ENCODE results near the gene YWHAE. TPM values are rescaled to one million over a fixed set of nuclear protein-coding genes. Genes with fewer than 3 reads are reported as not detected.

YWHAE gene
- total and polyA plus RNA-seq, 9 of the 15 experiments (the other 6 are each of a cell fraction or from before 2014, with no cell fraction given) = 184 to 727 (median 448) TPM

GRCh38 chr17:1324201-1324771 is 75.7 kb downstream of the YWHAE start (continued):
- TF ChIP-seq ZNF384 (IDR thresholded peaks at IDR 0.05; ENCODE audit: low read depth, low read length) = no peak
- TF ChIP-seq PHTF2 (CRISPR knock-in tag; IDR thresholded peaks at IDR 0.05) = no peak
- TF ChIP-seq ZNF668 (CRISPR knock-in tag; IDR thresholded peaks at IDR 0.05) = no peak
- TF ChIP-seq, protein P1, sequence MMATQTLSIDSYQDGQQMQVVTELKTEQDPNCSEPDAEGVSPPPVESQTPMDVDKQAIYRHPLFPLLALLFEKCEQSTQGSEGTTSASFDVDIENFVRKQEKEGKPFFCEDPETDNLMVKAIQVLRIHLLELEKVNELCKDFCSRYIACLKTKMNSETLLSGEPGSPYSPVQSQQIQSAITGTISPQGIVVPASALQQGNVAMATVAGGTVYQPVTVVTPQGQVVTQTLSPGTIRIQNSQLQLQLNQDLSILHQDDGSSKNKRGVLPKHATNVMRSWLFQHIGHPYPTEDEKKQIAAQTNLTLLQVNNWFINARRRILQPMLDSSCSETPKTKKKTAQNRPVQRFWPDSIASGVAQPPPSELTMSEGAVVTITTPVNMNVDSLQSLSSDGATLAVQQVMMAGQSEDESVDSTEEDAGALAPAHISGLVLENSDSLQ (IDR thresholded peaks at IDR 0.05) = peak; percentile 59
- no peak for TF ChIP-seq HIVEP1 (CRISPR knock-in tag; IDR thresholded peaks at IDR 0.05)
- TF ChIP-seq EP400 (IDR thresholded peaks at IDR 0.05) = peak; percentile 47; the same call in 1 of the 2 replicates
- TF ChIP-seq FOXJ3 (CRISPR knock-in tag; IDR thresholded peaks at IDR 0.05) = no peak
- no peak for TF ChIP-seq ZNF280B (CRISPR knock-in tag; IDR thresholded peaks at IDR 0.05)
- no peak for TF ChIP-seq CHD4 (IDR thresholded peaks at IDR 0.05; ENCODE audit: insufficient read depth, insufficient replicate concordance, low read depth, low read length, poor library complexity, severe bottlenecking)
- TF ChIP-seq HDAC6 (IDR thresholded peaks at IDR 0.05; ENCODE audit: low read depth, low read length) = no peak
- 0 out of 2 replicates have a peak, but pooled peaks have one; percentile 27 for TF ChIP-seq GTF2F1 (IDR thresholded peaks at IDR 0.05; ENCODE audit: low read depth, low read length)
- TF ChIP-seq YBX1 (IDR thresholded peaks at IDR 0.05) = no peak
- no peak for TF ChIP-seq CBX8 (IDR thresholded peaks at IDR 0.05; ENCODE audit: borderline replicate concordance, extremely low read depth, low read depth, low read length, poor library complexity, severe bottlenecking)
- no peak for TF ChIP-seq ZNF77 (CRISPR knock-in tag; IDR thresholded peaks at IDR 0.05)
- no peak for TF ChIP-seq ZZZ3 (IDR thresholded peaks at IDR 0.05)
- TF ChIP-seq WHSC1 (IDR thresholded peaks at IDR 0.05; ENCODE audit: low read length) = no peak
- TF ChIP-seq MXI1 (IDR thresholded peaks at IDR 0.05; ENCODE audit: low read depth, low read length) = no peak
- TF ChIP-seq, protein P2, sequence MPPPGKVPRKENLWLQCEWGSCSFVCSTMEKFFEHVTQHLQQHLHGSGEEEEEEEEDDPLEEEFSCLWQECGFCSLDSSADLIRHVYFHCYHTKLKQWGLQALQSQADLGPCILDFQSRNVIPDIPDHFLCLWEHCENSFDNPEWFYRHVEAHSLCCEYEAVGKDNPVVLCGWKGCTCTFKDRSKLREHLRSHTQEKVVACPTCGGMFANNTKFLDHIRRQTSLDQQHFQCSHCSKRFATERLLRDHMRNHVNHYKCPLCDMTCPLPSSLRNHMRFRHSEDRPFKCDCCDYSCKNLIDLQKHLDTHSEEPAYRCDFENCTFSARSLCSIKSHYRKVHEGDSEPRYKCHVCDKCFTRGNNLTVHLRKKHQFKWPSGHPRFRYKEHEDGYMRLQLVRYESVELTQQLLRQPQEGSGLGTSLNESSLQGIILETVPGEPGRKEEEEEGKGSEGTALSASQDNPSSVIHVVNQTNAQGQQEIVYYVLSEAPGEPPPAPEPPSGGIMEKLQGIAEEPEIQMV (tag; conservative IDR thresholded peaks at IDR 0.05; ENCODE audit: low read depth) = no peak
- no peak for TF ChIP-seq ZBTB17 (CRISPR knock-in tag; IDR thresholded peaks at IDR 0.05)
- no peak for TF ChIP-seq U2AF2 (optimal IDR thresholded peaks at IDR 0.05; ENCODE audit: low read depth, low read length)
- TF ChIP-seq, protein P3, sequence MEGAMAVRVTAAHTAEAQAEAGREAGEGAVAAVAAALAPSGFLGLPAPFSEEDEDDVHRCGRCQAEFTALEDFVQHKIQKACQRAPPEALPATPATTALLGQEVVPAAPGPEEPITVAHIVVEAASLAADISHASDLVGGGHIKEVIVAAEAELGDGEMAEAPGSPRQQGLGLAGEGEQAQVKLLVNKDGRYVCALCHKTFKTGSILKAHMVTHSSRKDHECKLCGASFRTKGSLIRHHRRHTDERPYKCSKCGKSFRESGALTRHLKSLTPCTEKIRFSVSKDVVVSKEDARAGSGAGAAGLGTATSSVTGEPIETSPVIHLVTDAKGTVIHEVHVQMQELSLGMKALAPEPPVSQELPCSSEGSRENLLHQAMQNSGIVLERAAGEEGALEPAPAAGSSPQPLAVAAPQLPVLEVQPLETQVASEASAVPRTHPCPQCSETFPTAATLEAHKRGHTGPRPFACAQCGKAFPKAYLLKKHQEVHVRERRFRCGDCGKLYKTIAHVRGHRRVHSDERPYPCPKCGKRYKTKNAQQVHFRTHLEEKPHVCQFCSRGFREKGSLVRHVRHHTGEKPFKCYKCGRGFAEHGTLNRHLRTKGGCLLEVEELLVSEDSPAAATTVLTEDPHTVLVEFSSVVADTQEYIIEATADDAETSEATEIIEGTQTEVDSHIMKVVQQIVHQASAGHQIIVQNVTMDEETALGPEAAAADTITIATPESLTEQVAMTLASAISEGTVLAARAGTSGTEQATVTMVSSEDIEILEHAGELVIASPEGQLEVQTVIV (CRISPR knock-in tag; IDR thresholded peaks at IDR 0.05; ENCODE audit: borderline replicate concordance) = no peak
- TF ChIP-seq ZNF445 (CRISPR knock-in tag; IDR thresholded peaks at IDR 0.05; ENCODE audit: low read depth) = no peak
- no peak for TF ChIP-seq KAT7 (CRISPR knock-in tag; IDR thresholded peaks at IDR 0.05; ENCODE audit: borderline replicate concordance)
- TF ChIP-seq RAD51 (IDR thresholded peaks at IDR 0.05; ENCODE audit: borderline replicate concordance, low read depth) = no peak

Data from K562 (cell line).